ENCODE data around the gene UCMA. TPM values are rescaled to one million over a fixed set of nuclear protein-coding genes. Genes with fewer than 3 reads are reported as not detected.

Gene UCMA
- total RNA-seq, 1 donor from 2014 or later, result not detected

GRCh38 chr10:13231808-13232207, 2.4 kb downstream of the UCMA start:
- H3K4me1 Mint-ChIP-seq (ENCODE audit: low read depth), result peaks cover 4% of the 10 kb centered on the region
- no peak overlapping the region for H3K4me3 Mint-ChIP-seq (ENCODE audit: unreplicated experiment)
- DNase-seq (ENCODE audit: low spot score), result no peak
- H3K9me3 Mint-ChIP-seq (ENCODE audit: low read depth), result no peaks in the 10 kb centered on the region
- TF ChIP-seq CTCF (IDR thresholded peaks at IDR 0.05), result no peak
- H3K36me3 Mint-ChIP-seq (ENCODE audit: low read depth), result no peaks in the 10 kb centered on the region
- H3K27me3 Mint-ChIP-seq (ENCODE audit: low read depth), result peaks cover 5% of the 10 kb centered on the region
- no peak overlapping the region for H3K27ac Mint-ChIP-seq (ENCODE audit: unreplicated experiment)

- H3K9me3 Mint-ChIP-seq (ENCODE audit: low read depth), result no peaks in the 10 kb centered on the region
- TF ChIP-seq CTCF (IDR thresholded peaks at IDR 0.05), result no peak
- H3K4me1 Mint-ChIP-seq (ENCODE audit: low read depth), result peaks cover 8% of the 10 kb centered on the region
Measured at GRCh38 chr10:13231190-13231589, 3.0 kb downstream of the UCMA start.

GRCh38 chr10:13227031-13227430, 7.1 kb downstream of the UCMA start:
- no peaks in the 10 kb centered on the region for H3K9me3 Mint-ChIP-seq (ENCODE audit: low read depth)
- no peak overlapping the region for H3K27ac Mint-ChIP-seq (ENCODE audit: unreplicated experiment)
- H3K4me1 Mint-ChIP-seq (ENCODE audit: low read depth), result peaks cover 8% of the 10 kb centered on the region
- no peak overlapping the region for H3K4me3 Mint-ChIP-seq (ENCODE audit: unreplicated experiment)
- peaks cover 3% of the 10 kb centered on the region for H3K27me3 Mint-ChIP-seq (ENCODE audit: low read depth)
- H3K36me3 Mint-ChIP-seq (ENCODE audit: low read depth), result no peaks in the 10 kb centered on the region
- DNase-seq (ENCODE audit: low spot score), result no peak
- TF ChIP-seq CTCF (IDR thresholded peaks at IDR 0.05), result no peak

More at GRCh38 chr10:13231190-13231589, 3.0 kb downstream of the UCMA start:
- Mint-ChIP-seq H3K27me3 (ENCODE audit: low read depth) (peaks cover 3% of the 10 kb centered on the region), H3K36me3 (ENCODE audit: low read depth) (no peaks in the 10 kb centered on the region), H3K4me3 (ENCODE audit: unreplicated experiment) (no peak overlapping the region), H3K27ac (ENCODE audit: unreplicated experiment) (no peak overlapping the region)
- no peak for DNase-seq (ENCODE audit: low spot score)

- Mint-ChIP-seq H3K9me3 (ENCODE audit: low read depth) (no peaks in the 10 kb centered on the region), H3K27ac (ENCODE audit: unreplicated experiment) (no peak overlapping the region), H3K36me3 (ENCODE audit: low read depth) (no peaks in the 10 kb centered on the region), H3K27me3 (ENCODE audit: low read depth) (peaks cover 3% of the 10 kb centered on the region), H3K4me1 (ENCODE audit: low read depth) (peaks cover 8% of the 10 kb centered on the region), H3K4me3 (ENCODE audit: unreplicated experiment) (no peak overlapping the region)
- no peak for TF ChIP-seq CTCF (IDR thresholded peaks at IDR 0.05)
- no peak for DNase-seq (ENCODE audit: low spot score)
Measured at GRCh38 chr10:13225601-13226000, 8.6 kb downstream of the UCMA start.

GRCh38 chr10:13224210-13224995, 9.8 kb downstream of the UCMA start:
- H3K4me1 Mint-ChIP-seq (ENCODE audit: low read depth), result peaks cover 15% of the 10 kb centered on the region
- DNase-seq (ENCODE audit: low spot score), result no peak
- peaks cover under 1% of the 10 kb centered on the region for H3K9me3 Mint-ChIP-seq (ENCODE audit: low read depth)
- no peaks in the 10 kb centered on the region for H3K36me3 Mint-ChIP-seq (ENCODE audit: low read depth)
- no peak overlapping the region for H3K4me3 Mint-ChIP-seq (ENCODE audit: unreplicated experiment)
- H3K27ac Mint-ChIP-seq (ENCODE audit: unreplicated experiment), result no peak overlapping the region
- TF ChIP-seq CTCF (IDR thresholded peaks at IDR 0.05), result no peak
- peaks cover 1% of the 10 kb centered on the region for H3K27me3 Mint-ChIP-seq (ENCODE audit: low read depth)
